ENCODE data around the gene SAYSD1. TPM values are rescaled to one million over a fixed set of nuclear protein-coding genes. Genes with fewer than 3 reads are reported as not detected.

The SAYSD1 gene
- polyA plus RNA-seq, 1 experiment = 12.8 TPM

DNA sequence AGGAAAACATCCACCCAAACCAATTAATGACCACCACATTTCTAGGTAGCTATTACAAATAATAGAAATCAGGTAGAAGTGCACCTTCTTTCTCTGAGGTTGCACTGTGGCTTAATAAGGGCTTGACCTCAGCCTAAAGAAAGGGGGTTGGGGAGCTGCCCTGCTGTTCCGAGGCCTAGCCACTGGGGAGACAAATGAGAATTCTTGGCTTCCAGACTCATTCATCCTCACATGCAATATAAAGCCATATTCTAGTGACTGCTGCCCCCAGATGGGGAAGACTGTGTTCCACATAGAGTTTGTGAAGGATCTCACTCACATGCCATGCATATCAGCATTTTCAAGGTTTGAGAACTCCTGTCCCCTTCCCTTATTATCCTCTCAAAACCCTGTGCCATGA, 22.9 kb downstream of the SAYSD1 start:
- Histone ChIP-seq H3K27ac (ENCODE audit: low read depth, low read length) (no peak overlapping the region), H3K27me3 (ENCODE audit: control insufficient read depth, insufficient read depth, low read length) (no peaks in the 10 kb centered on the region), H3K4me3 (ENCODE audit: low read depth, low read length) (no peak overlapping the region), H3K9me3 (ENCODE audit: control insufficient read depth, insufficient read depth, low read length) (no peaks in the 10 kb centered on the region)
- no peak for DNase-seq (ENCODE audit: low read depth, low spot score)
- POLR2A ChIA-PET = no interaction called here
- CTCF ChIA-PET = interaction anchor here (0.7 to 1.8 kb wide), 3 partner anchors 8 to 256 kb away, joined by 3 to 5 read pairs (median 4); no protein-coding TSS in a partner anchor
- no peak for TF ChIP-seq CTCF (IDR thresholded peaks at IDR 0.05; ENCODE audit: low read depth, low read length)

GRCh38 chr6:39091220-39091619, 23.8 kb downstream of the SAYSD1 start:
- TF ChIP-seq CTCF (IDR thresholded peaks at IDR 0.05; ENCODE audit: low read depth, low read length) = no peak
- Histone ChIP-seq H3K9me3 (ENCODE audit: control insufficient read depth, insufficient read depth, low read length) (no peaks in the 10 kb centered on the region), H3K27me3 (ENCODE audit: control insufficient read depth, insufficient read depth, low read length) (no peaks in the 10 kb centered on the region), H3K27ac (ENCODE audit: low read depth, low read length) (no peak overlapping the region), H3K4me3 (ENCODE audit: low read depth, low read length) (no peak overlapping the region)
- DNase-seq (ENCODE audit: low read depth, low spot score) = no peak
- CTCF ChIA-PET = interaction anchor here (0.7 to 1.8 kb wide), 3 partner anchors 9 to 257 kb away, joined by 3 to 5 read pairs (median 4); no protein-coding TSS in a partner anchor
- POLR2A ChIA-PET = no interaction called here

GRCh38 chr6:39090036-39090435, 24.9 kb downstream of the SAYSD1 start:
- ChIA-PET POLR2A (no interaction called here), CTCF (interaction anchor here (1.2 kb wide), 1 partner anchor 12 kb away, joined by 3 read pairs; no protein-coding TSS in a partner anchor)
- no peaks in the 10 kb centered on the region for H3K9me3 ChIP-seq (ENCODE audit: control insufficient read depth, insufficient read depth, low read length)
- H3K27ac ChIP-seq (ENCODE audit: low read depth, low read length) = no peak overlapping the region
- no peak overlapping the region for H3K4me3 ChIP-seq (ENCODE audit: low read depth, low read length)
- no peaks in the 10 kb centered on the region for H3K27me3 ChIP-seq (ENCODE audit: control insufficient read depth, insufficient read depth, low read length)
- TF ChIP-seq CTCF (IDR thresholded peaks at IDR 0.05; ENCODE audit: low read depth, low read length) = no peak
- no peak for DNase-seq (ENCODE audit: low read depth, low spot score)

DNA sequence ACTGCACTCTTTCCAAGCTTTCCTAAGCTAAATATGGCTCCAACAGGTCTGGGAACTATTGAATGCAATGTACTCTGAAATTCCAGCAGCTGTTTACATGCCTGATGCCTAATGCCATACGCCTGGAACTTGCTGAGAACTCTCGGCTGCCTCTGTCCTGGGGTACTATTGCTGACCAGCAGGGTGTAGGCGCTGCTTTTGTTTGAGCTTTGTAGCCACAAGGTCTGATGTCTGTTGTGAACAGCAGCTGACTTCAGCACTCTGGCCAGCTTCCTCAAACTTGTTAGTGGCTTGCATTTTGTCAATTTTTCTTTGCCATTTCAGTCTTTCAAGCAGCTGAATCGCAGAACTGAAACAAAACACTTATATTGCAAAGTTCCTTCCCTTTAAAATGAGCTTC, 26.7 kb downstream of the SAYSD1 start:
- peak; percentile 72 for TF ChIP-seq CTCF (IDR thresholded peaks at IDR 0.05; ENCODE audit: low read depth, low read length)
- CTCF ChIA-PET = interaction anchor here (0.7 to 3.9 kb wide), 12 partner anchors 12 to 222 kb away, joined by 3 to 31 read pairs (median 8); partner anchors contain the start of gene SAYSD1
- peak; percentile 55 for DNase-seq (ENCODE audit: low read depth, low spot score)
- no peak overlapping the region for H3K27ac ChIP-seq (ENCODE audit: low read depth, low read length)
- no peaks in the 10 kb centered on the region for H3K9me3 ChIP-seq (ENCODE audit: control insufficient read depth, insufficient read depth, low read length)
- POLR2A ChIA-PET = interaction anchor here (1.1 to 1.5 kb wide), 2 partner anchors 14 to 26 kb away, joined by 3 to 8 read pairs; partner anchors contain the start of gene SAYSD1
- H3K4me3 ChIP-seq (ENCODE audit: low read depth, low read length) = no peak overlapping the region
- H3K27me3 ChIP-seq (ENCODE audit: control insufficient read depth, insufficient read depth, low read length) = no peaks in the 10 kb centered on the region

DNA sequence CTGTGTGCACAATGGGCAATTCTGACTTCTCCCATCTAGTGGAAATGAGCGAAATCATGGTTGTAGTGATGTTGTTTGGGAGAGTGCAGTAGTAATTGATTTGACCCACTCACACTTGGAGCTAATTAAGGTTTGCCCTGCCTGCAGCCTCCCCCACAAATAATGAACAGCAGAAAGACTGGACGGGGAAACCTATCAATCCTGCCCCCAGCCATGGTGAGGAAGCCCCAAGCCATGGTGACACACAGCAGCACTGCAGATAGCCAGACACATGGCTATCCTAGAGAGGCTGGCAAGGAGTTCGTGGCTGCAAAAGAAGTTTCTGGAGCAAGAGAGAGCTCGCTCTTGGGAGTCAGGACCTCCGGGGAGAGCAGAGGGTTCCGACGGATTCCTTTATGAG, 27.8 kb downstream of the SAYSD1 start:
- H3K27me3 ChIP-seq (ENCODE audit: control insufficient read depth, insufficient read depth, low read length) = no peaks in the 10 kb centered on the region
- no peak for TF ChIP-seq CTCF (IDR thresholded peaks at IDR 0.05; ENCODE audit: low read depth, low read length)
- H3K27ac ChIP-seq (ENCODE audit: low read depth, low read length) = no peak overlapping the region
- no peak for DNase-seq (ENCODE audit: low read depth, low spot score)
- no peaks in the 10 kb centered on the region for H3K9me3 ChIP-seq (ENCODE audit: control insufficient read depth, insufficient read depth, low read length)
- ChIA-PET POLR2A (no interaction called here), CTCF (interaction anchor here (1.4 to 3.9 kb wide), 3 partner anchors 15 to 223 kb away, joined by 7 to 30 read pairs (median 21); no protein-coding TSS in a partner anchor)
- H3K4me3 ChIP-seq (ENCODE audit: low read depth, low read length) = no peak overlapping the region
